ENCODE measurements around the gene NTN5. TPM values are rescaled to one million over a fixed set of nuclear protein-coding genes. Genes with fewer than 3 reads are reported as not detected.
A peak's percentile ranks its signal among the peaks of the same experiment; 100 is the strongest.

Gene NTN5
- total and polyA plus RNA-seq, 9 of the 15 experiments (the other 6 are each of a cell fraction or from before 2014, with no cell fraction given) = not detected

DNA sequence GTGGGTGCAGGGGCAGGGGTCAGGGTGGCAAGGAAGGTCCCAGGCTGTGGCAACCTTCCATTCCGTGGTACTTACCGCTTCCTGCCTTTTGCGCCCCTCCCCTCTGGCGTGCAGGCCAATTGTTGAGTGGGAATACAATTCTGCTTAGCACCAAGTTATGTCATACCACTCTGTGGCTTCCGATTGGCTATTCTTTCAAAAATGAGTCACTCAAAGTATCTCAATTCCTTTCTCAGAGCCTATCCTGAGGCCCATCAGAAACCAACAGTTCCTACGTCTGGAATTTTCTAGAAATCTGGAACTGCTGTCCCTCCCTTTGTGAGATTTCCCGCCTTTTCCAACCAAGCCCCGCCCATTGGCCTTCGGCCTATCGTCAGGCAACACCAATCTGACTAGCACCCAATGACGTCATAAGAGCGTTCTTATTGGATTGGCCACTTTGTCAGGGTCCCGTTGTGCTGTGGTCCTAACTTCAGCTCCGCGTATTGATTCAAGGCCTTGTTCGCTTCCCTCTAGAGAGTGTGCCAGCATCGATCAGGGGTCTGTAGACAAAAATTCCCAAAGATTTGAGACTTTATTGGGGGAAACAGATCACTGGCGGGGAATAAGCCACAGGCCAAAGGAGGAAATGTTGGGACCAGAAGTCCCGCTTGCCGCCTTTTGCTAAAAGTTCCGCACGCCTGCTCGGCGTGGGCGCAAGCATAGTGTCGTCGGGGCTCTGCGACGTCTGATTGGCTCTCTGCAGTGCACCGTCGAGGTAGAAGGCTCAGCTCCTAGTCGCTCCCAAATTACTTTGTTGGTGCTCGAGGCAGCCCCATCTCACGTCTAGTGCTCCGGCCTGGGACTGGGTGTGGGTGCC, 11.7 kb downstream of the NTN5 start (continued):
- TF ChIP-seq, protein P1, sequence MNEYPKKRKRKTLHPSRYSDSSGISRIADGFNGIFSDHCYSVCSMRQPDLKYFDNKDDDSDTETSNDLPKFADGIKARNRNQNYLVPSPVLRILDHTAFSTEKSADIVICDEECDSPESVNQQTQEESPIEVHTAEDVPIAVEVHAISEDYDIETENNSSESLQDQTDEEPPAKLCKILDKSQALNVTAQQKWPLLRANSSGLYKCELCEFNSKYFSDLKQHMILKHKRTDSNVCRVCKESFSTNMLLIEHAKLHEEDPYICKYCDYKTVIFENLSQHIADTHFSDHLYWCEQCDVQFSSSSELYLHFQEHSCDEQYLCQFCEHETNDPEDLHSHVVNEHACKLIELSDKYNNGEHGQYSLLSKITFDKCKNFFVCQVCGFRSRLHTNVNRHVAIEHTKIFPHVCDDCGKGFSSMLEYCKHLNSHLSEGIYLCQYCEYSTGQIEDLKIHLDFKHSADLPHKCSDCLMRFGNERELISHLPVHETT (CRISPR knock-in tag; conservative IDR thresholded peaks at IDR 0.05 in 1 of 2, IDR thresholded peaks at IDR 0.05 in 1 of 2) = peak in 1 of 2 experiments; percentile 43; a peak in 1 of 4 replicates
- TF ChIP-seq E2F3 (CRISPR knock-in tag; IDR thresholded peaks at IDR 0.05) (peak; percentile 97), HIVEP1 (CRISPR knock-in tag; IDR thresholded peaks at IDR 0.05) (no peak), STAT6 (CRISPR knock-in tag; IDR thresholded peaks at IDR 0.05) (0 out of 2 replicates have a peak, but pooled peaks have one; percentile 52), ATF1 (CRISPR knock-in tag; IDR thresholded peaks at IDR 0.05) (peak; percentile 72), ATF1 (tag; IDR thresholded peaks at IDR 0.05) (peak; percentile 99), E2F6 (IDR thresholded peaks at IDR 0.05; ENCODE audit: borderline replicate concordance in 1 of 2, extremely low read depth in 1 of 2, insufficient read depth in 1 of 2, insufficient read length in 1 of 2, low read depth in 1 of 2, low read length in 1 of 2, poor library complexity in 1 of 2, severe bottlenecking in 1 of 2) (peak in 1 of 2 experiments; percentile 85), XRCC4 (IDR thresholded peaks at IDR 0.05; ENCODE audit: extremely low read depth, insufficient read depth, insufficient read length) (no peak), SMARCA4 (IDR thresholded peaks at IDR 0.05) (0 out of 2 replicates have a peak, but pooled peaks have one; percentile 8), TBP (optimal IDR thresholded peaks at IDR 0.05; ENCODE audit: low read depth, low read length) (peak; percentile 24), THRAP3 (IDR thresholded peaks at IDR 0.05; ENCODE audit: borderline replicate concordance) (peak; percentile 75; the same call in 1 of the 2 replicates), RFX5 (IDR thresholded peaks at IDR 0.05; ENCODE audit: low read depth, low read length) (peak; percentile 98), DPF2 (IDR thresholded peaks at IDR 0.05) (peak; percentile 48; the same call in 1 of the 2 replicates), ZC3H11A (IDR thresholded peaks at IDR 0.05; ENCODE audit: low read depth, low read length) (no peak), FOXJ2 (tag; IDR thresholded peaks at IDR 0.05) (0 out of 2 replicates have a peak, but pooled peaks have one; percentile 47), TEAD1 (CRISPR knock-in tag; IDR thresholded peaks at IDR 0.05) (0 out of 4 replicates have a peak, but pooled peaks have one; percentile 29 to 46), MAZ (CRISPR knock-in tag; conservative IDR thresholded peaks at IDR 0.05 in 1 of 2, IDR thresholded peaks at IDR 0.05 in 1 of 2) (peak; percentile 27 to 45; a peak in 1 of 4 replicates), MTA1 (IDR thresholded peaks at IDR 0.05; ENCODE audit: borderline replicate concordance) (0 out of 2 replicates have a peak, but pooled peaks have one; percentile 64), MLLT1 (IDR thresholded peaks at IDR 0.05) (peak in 1 of 2 experiments; percentile 91; a peak in 2 of 4 replicates), FOS (IDR thresholded peaks at IDR 0.05; ENCODE audit: extremely low read depth, insufficient read length) (peak; percentile 78)
